Retina (tissue), 1 donor: Measurements from ENCODE around the gene CCDC150.
"Not testable (repeated sequence)": the region's sequence is repeated elsewhere in the genome, so short reads cannot be mapped to it uniquely, and the experiment has no call there.

Experiments
- DNase-seq: peaks from one replicate; pipeline ENCODE4 v3.0.0-alpha.2; 2016

Gene CCDC150

DNA sequence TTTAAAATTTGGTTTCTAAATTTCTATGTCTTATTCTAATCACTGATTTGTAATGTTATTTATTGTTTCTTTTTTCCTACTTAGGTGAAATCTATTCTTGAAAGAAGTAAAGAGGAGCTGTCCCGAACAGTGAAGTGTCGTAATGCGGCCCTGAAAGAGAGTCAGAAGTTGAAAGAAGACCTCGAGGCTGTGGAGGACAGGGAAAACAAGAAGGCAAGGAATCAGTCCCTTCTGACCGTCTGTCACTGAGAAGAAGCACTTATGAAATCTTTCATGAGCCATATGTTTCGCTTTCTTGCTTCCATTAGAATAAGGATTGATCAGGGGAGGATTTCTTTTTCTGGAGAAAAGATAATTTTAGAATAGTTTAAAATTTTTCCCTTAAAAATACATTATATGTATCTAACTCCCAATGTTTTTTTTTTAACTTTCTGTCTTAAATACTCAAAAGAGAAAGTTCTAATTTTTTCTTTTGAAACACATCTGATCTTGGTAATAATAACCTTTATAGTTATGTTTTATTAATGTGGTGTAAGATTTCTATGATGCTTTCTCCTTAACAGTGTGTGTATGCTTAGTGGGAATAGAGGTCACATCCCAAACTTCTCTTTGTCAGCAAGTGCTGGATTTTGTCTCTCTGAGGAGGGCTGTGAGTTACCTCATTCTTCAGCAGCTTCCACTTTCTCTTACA lies 79.0 kb downstream of the CCDC150 start:
- DNase-seq, result no peak

DNA sequence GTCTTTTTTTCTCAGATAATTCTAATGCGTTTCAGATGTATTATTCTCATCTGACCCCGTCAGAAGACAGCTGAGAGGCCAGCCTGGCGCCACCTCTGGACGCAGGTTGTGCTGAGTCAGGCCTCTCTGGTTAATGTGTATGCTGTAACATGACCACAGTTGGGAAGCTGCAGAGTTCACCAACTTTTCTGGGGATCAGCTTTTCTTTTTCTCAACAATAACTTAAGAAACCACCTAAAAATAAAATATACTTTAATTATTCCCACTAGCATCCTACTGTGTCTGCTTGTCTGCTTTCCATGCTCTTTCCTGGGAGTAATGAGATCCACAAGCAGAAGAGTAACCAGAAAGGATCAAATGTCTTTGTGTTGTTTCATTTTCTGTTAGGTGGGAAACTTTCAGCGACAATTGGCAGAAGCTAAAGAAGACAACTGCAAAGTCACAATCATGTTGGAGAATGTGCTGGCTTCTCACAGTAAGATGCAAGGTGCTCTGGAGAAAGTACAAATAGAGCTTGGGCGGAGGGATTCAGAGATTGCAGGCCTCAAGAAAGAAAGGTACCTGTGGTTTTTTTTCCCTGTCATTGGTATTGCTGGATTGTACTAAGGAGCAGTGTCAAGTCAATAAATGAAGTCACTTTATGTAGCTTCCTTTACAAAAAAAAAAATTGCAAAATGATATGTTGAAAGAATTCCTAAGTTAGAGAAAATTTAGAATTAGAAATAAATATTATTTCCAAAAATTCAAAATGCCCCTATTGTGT lies 79.8 kb downstream of the CCDC150 start:
- DNase-seq, result peak; percentile 11

- DNase-seq, result no peak
These were observed 84.1 kb downstream of the CCDC150 start for GRCh38 chr2:196723571-196723970.

DNA sequence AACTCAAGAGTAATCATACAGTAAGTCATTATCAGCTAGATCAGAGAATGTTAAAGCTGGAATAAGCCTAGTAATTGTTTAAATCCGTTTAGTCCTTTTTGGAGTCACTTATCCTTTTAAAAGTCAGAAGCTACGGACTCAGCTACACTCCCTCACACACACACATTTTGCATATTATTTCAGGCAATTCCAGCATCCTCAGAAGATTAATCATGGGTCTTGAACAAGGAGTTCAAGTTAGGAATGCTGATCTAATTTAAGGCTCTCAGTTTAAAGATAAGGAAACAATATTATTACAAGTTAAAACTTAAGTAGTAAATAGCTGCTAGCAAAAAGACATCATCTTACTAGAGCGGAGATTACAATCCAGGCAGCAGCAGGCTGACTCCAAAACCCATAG lies 85.7 kb downstream of the CCDC150 start:
- DNase-seq, result no peak

DNA sequence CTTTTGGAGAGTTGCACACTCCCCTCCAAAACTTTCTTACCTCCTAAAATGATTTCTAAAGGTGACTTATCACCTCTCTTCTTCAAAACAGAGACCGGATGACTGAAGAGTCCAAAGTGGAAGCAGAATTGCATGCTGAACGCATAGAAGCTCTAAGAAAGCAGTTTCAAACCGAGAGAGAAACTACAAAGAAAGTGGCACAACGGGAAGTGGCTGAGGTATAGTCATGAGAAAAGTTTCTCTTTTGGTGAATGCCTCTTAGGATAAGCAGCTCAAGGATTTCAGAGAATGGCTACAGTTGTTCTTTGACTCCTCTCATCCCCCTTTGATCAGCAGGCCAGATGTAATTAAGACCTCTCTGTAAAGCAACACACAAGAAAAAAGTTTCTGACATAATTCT lies 86.4 kb downstream of the CCDC150 start:
- no peak for DNase-seq

DNA sequence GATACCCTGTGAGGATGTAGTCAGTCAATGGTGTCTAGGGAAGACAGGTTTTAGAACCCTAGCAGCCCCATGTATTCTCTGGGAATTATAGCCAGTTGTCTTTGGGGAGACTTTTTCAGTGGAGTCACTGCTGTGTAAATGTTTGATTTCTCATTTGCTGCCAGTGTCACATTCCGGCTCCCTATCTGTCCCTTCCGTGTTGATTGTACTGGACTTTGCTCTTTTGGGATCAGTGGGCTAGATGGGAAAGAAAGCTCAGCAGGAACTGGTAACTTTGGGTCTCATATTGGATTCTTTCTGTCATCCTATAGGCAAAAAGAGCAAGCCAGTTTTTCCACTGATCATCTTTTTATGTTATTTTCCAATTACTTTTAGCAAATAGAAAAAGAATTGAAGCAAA lies 89.9 kb downstream of the CCDC150 start:
- DNase-seq, result no peak

GRCh38 chr2:196736646-196737045 lies 97.1 kb downstream of the CCDC150 start:
- DNase-seq, result not testable (repeated sequence)

GRCh38 chr2:196737046-196737445 lies 97.5 kb downstream of the CCDC150 start:
- no peak for DNase-seq

DNA sequence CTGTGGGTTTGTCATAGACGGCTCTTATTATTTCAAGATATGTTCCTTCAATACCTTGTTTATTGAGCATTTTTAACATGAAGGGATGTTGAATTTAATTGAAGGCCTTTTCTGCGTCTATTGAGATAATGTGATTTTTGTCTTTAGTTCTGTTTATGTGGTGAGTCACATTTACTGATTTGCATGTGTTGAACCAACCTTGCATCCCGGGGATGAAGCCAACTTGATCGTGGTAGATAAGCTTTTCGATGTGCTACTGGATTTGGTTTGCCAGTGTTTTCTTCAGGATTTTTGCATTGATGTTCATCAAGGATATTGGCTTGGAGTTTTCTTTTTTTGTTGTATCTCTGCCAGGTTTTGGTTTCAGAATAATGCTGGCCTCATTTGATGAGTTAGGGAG lies 99.5 kb downstream of the CCDC150 start:
- DNase-seq, result no peak

DNA sequence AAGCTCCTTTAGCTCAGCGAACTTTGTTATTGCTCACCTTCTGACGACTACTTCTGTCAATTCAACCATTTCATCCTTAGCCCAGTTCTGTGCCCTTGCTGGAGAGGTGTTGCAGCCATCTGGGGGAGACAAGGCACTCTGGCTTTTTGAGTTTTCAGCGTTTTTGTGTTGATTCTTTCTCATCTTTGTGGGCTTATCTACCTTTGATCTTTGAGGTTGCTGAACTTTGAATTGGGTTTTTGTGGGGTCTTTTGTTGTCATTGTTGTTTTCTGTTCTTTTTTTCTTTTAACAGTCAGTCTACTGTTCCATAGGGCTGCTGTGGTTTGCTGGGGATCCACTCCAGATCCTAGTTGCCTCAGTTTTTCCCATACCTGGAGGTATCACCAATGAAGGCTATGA lies 102.7 kb downstream of the CCDC150 start:
- DNase-seq, result no peak

DNA sequence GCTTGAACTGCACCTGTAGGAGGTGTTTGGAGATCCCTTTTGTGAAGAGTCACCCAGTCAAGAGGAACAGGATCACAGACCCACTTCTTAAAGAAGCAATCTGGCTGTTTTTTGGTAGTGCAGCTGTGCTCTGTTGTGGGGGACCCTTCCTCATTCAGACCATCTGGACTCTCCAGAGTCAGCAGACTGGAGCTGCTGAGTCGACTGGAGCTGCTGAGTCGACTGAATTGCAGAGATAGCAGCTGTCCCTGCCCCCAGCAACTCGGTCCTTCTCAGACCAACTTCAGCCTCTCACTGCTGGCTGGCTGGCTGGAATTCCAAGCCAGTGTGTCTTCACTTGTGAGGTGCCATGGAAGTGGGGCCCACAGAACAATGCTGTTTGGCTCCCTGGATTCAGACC lies 103.2 kb downstream of the CCDC150 start:
- no peak for DNase-seq

DNA sequence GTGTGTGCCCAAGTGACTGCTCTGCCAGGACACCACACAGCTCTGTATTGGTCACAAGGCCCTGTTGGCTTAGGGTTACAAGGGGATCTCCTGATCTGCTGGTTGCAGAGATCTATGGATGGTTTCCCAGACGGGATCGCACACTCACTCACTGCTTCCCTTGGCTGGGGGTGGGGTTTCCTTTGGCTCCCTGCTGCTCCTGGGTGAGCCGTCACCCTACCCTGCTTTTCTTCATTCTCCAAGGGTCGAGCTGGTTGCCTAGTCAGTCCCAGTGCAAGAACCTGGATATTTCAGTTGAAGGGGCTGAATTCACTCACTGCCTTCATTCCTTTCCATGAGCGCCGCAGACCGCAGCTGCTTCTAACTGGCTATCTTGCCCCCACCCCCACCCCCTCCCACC lies 103.7 kb downstream of the CCDC150 start:
- DNase-seq, result no peak

- DNase-seq, result no peak
These were observed 106.2 kb downstream of the CCDC150 start for GRCh38 chr2:196745711-196746110.

DNA sequence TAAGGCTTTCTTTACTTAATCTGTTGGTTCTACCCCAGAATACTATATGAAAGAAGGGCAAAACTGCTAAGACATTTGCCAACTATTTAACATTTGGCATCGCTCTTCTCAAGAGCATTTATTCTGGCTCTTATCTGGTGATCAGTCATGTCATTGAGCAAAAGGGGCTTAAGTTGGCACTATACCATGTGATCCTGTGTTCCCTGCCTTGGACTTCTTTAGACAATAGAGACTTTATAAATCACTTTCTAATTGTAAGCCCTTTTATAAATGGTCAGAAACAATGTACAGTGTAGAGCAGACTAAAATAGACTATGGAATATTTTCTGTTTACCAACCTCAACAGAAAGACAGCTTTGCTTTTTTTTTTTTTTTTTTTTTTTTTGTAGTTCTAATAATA lies 107.9 kb downstream of the CCDC150 start:
- DNase-seq, result no peak

DNA sequence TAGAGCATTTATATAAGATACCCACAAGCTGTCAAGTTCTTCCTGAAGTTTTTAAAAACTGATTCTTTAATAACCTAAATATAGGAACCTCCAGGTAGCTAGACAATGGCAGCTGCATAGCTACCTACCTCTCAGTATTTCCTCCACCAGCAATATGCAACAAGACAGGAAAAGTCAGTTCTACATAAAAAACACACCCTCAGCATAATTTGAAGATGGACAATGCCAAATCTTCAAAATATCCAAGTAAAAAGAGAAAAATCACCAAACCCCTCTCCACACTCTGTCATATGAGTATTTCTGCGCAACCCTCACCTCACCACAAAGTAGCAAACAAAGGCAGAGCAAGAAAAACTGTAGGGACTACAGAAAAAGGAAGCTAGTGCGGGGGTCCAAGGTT lies 108.6 kb downstream of the CCDC150 start:
- no peak for DNase-seq

- no peak for DNase-seq
These were observed 110.9 kb downstream of the CCDC150 start for GRCh38 chr2:196750291-196750923.

DNA sequence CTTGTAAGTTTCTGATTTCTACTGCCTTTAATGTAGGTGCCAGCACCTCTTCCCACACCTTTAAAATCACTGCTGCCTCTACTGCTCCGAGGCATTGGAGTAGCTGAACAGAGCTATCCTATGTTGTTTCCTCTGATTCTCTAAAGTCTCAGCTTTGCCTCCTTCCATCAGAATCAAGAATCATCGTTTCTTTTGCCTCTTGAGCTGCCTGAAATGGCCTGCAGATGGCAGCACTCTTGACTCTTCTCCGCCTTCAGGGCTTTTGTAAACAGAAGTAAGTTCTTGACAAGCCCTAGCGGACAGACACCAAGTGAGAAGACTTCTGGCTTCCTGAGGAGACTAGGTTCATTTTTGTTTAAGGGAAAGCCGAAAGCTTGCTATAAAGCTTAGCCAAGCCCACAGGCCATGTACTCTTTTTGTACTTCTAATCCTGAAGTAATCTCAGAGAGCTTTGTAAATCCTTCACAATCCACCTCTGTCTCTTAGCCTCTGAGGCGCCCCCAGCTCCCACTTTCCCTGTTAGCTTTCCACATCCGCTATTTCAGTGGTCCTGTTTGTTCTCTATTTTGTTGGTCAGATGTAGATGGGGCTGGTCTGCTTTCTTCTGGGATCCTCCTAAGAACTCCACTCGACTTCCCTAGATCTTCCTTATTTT lies 111.6 kb downstream of the CCDC150 start:
- DNase-seq, result peak; percentile 52

DNA sequence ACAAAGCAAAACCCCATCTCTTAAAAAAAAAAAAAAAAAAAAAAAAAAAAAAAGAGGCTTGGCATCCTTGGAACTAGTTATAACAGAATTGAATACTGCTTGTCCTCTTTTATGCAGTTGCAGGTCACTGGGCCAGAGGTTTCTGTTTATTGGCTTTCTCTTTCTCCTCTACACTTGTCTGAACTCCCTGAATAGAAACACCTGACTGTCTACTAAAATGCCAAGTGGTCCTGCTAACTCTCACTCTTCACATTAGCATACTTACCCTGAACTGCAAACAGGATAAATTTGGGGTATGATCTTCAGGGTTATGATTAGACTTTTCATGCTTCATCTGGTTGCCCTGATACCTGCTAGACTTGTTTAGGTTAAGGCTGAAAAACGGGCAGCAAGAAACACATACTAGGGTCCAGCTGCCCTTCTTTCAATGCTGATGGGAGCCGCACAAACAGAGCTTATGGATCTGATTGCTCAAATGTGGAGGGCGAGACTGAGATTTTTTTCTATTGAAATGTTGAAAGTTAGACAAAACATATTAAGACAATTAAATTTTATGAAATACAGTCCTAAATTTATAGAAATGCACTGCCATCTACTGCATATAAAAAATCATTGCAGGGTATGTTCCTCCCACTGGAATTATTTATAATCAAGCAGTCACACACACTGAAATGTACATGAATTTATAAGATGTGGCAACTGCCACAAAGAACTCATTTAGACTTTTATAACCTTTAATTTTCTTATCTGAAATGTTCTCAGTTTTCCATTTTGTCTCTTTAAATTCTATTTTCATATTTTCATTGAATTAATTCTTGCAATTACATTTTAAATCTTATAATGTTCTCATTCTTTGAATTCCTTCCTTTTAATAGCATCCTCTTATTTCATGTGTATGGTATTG lies 119.2 kb downstream of the CCDC150 start:
- no peak for DNase-seq

DNA sequence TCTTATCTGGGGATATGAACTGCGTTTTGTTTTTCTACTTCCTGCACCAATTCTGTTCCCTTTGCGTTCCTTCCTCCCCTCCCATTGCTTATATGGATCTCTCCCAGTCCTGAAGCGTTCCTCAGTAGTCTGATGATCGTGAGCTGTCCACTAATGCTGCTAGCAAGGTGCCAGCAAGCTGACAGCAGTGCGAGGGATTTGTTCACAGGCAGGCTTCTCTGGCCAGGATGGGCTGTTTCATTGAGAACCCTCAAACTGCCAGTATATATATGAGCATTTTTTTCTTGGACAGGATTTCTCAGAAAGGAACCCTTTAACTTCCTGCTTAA lies 119.8 kb downstream of the CCDC150 start:
- DNase-seq, result no peak

- no peak for DNase-seq
These were observed 127.6 kb downstream of the CCDC150 start for GRCh38 chr2:196767101-196767500.
